Activated T-cell treated with anti-CD3 and anti-CD28 coated beads, Interleukin-2, amount 50 U/mL, for 1 hour (primary cell): ENCODE results near the gene CCDC12.

Experiments
- DNase-seq: peaks from one replicate; pipeline ENCODE4 v3.0.0-alpha.2; 2020

The CCDC12 gene

DNA sequence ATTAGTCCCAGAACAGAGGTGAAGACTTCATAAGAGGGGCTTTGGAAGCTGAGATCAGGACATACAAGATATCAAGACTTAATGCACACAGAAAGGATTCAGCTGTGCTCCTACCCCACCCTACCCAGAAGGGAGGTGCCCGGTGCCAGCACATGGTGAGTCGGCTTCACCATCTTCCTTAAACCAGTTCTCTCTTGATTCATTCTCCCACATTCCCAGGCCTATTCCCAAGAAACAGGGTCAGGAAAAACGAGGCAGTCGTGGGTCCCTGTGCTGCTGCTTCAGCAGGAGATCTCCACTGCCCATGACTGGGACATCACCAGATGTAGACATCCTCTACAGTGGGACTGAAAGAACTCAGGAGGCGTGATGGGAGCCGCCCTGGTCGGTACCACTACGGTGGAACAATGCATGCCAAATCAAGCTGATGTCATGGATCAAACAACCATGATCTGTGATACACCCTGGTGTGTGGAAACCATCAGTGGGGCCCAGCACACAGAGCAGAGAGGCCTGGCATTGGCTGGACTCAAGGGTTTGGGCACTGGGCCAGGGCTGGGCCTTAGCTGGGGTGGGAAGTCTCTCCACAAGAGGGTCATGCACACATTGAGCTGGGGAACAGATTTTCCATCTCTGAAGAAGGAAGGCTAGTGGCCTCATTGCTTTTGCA lies 41.9 kb downstream of the CCDC12 start:
- DNase-seq: no peak

DNA sequence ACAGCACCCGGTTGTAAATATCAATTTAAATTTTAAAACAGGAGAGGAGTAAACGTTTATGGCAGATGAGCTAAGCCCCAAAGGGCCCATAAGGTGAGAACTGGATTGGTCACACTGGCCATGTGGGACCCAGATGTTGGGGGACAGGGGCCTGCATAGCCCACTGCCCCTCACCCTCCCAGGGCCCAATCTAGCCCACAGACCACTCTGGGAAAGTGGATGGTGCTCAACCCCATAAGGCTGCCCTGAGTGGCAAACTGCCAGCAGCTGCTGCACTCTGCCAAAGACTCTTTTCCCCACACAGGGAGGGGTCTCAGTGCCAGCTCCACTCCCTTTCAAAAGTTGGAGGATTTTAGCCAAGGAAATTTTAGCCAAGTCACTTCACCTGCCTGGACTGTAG lies 42.5 kb downstream of the CCDC12 start:
- DNase-seq: no peak

DNA sequence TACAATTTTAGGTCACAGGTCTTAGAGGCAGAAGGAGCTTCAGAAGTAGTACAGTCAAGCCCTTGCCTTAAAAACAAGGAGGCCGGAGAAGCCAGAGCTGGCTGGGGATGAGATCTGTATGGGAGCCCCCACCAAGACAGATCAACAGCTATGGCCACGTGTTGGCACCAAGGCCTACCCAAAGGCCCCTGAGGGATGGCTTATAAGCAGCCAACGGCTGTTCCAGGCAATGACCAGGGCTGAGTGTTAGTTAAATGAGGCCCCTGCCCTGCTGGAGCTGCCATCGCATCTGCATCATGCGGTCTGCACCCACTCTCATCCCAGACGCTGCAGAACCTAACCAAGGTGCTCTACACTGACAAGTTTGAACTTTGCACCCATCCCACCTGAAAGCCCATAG lies 43.3 kb downstream of the CCDC12 start:
- DNase-seq: no peak

DNA sequence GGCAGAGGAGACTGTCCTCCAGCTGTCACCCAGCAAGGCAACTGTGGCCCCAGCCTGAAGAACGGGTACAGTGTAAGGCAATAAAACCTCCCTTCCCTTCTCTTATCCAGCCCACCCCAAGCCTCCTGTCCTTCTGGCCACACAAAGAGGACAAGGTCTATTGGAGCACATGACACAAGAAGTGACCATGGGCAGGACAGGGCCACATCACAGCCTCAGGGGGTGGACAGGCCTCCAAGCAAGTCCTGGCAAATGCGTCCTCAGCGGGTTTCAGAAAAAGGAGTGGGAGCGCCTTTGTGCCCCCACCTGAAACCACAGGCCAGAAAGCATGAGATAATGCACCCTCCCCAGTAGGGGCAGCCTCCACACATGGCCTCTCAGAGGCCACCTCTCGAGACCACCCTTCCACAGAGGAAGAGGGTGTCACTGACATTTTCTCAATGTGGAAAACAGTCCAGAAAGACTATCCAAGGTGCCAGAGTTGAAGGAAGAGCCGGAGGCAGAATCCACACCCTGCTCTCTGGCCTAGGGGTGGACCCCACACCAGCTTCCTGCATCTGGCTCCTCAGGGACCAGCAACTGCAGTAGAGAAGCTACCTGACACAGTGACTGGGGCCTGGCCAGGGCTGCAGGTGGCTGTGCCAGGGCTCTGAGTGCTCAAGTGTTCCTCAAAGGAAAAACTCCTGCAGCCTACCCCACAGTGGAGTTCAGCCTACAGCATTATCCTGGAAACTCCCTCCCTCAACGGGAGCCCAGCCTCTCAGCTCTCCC lies 43.9 kb downstream of the CCDC12 start:
- DNase-seq: no peak

DNA sequence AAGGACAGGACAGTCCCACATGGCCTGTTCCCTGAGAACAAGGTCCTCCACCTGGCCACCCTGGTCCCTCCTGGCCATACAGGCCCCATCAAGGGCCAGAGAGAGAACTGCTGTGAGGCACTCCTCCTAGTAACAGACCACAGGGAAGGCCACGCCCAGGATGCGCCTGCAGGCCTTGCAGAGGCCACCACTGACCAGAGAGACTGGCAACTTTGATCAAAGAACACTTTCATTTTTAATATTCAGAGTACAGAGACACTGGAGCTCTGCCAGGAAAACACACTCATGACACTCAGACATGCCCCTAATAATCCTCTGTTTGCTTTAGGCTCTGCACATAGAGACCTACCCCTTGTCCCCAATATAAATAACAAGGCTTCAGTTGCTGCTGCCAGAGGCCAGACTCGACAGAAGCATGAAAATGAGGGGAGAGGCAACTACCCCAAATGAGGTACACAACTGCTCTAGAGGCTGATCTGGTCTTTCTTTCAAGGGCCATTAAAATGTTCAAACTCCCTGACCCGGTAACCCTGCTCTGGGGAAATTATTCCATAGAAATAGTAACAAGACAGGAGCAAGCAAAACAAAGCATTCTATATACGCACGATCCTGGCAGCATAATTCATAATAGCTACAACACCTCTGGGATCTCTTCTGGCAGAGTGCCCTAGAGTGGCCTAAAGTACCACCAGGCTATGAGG lies 44.8 kb downstream of the CCDC12 start:
- DNase-seq: no peak

DNA sequence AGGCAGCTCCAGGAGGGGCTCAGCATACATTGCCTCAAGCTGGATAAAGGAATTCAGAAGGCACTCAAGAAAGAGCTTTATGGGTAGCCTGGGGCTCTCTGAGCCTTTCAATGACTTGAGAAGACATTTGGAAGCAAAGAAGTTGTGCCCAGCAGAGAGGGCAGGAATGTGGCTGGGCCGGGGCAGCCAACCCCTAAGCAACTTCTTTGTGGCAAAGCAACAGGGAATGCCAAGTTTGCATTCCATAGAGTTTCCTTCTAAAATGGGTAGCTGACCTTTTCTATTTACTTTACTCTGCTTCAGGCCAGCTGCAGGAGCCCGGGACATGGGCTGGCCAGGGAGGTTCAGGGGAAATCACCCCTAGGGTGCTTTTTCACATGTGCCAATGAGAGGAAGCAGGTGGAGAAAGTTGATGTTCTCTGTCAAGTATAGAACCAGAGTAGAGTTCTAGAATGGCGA lies 45.6 kb downstream of the CCDC12 start:
- no peak for DNase-seq

DNA sequence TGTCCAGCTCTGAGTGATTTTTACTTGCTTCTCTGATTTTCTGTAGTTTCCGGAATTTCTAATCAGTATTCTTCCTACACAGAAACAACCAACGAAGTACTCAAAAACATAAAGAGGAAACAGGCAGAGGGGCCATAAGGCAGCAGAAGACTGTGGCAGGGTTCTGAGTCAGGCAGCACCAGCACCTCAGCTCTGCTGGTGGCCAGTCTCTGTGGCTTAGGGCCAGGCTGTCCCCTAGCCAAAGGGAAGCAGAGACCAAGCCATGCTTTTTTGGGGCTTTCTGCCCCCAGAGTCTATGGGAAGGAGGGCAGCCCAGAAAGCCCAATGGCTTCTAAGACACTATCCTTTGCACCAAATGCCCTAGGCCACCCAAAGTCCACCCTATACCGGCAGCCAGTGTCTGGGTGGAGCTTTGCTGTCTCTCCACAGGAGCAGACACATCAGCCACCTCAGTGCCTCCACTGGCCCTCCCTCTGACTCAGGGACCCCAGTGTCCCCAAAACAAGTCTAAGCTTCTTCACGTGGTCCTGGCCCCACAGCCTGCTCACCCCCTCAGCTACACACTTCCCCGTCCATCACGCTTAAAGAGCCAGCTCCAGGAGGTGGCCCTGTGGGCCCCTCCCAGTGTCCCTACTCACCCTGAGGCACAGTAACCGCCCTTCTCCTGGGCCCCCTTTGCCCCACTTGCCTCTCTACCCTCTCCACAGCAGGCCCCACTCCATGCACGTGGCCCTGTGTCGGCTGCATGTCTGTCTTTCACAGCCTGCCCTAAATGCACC lies 46.2 kb downstream of the CCDC12 start:
- DNase-seq: no peak

DNA sequence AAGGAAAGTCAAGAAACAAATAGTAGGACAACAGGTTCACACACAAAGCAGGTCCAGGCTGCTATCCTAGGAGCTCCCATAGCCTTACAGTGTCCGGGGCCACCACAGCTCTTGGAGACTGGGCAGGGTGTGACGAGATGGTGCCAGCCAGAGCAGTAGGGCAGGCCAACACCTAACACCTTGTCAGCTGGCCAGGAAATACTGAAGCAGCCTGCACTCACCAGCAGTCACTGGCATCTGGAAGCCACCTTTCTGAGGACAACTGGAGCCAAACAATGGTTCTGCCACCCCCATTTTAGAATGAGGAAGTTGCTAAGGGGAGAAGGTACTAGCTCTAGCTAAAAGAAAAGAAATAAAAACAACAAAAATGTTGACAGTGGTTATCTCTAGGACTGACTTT lies 47.2 kb downstream of the CCDC12 start:
- no peak for DNase-seq

DNA sequence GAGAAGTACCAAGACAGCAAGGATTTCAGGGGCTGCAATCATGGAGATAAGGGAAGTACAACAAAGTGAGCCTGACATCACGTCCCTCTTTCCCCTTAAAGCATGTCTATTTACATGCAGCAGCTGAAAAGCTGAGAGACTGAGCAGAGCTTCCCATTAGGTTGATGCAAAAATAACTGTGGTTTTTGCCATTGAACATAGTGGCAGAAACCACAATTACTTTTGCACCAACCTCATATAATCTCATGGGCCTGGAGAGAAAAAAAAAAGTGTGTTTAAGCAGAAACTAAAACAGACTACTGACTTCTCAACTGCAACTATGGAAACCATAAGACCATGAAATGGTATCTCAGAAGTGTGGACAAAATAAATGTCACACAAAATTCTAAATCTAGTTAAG lies 48.3 kb downstream of the CCDC12 start:
- no peak for DNase-seq

DNA sequence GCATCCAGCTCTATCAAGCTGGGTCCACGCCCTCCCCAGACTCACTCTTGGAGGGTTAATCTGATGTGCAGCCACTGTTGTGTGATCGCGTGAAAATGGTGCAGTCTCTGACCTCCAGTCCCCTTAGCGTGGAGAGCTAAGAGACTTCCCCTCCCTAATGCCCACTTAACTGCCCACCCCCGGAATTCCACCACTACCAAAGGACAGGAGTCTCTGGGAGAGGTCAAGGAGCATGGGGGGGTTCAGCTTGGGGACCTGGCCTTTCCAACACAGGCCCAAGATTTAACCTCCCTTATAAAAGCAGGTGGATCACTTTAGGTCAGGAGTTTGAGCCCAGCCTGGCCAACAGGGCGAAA lies 48.8 kb downstream of the CCDC12 start:
- DNase-seq: no peak

DNA sequence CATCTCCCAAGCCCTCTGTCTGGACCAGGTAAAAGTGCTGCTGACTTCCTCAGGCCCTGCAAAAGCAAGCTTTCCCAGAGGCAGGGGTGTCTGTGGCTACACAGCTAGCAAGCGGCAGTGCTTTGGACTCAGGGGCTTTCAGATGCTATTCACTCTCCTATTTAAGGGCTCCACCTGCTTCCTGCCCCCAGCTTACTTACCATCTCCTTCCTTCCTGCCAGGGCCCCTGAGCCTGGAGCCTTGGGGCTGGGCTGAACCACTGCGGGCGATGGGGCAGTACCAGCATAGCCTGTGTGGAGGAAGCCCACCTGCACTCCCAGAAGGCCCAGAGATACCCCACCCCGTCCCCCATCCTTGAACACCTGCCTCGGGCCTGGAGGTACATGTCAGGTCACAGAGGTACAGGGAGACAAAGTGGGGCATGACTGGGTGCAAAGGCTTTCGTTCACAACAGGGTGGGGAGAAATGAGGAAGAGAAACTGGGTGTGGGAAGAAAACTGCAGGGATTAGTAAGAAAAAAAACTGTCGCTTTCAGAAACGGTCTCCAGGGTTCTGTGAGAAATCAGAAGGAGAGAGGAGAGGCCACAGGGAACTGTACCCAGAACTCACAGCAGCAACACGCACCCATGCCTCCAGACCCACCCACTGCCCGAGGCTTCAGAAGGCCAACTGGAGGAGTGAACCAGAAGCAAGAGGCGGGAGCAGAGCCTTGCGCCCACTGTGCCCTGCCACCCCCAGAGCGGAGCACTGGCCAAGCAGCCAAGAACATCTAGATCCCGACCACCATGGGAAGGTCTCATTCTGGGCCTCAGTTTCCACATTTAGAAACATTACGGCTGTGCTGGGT lies 49.5 kb downstream of the CCDC12 start:
- no peak for DNase-seq

DNA sequence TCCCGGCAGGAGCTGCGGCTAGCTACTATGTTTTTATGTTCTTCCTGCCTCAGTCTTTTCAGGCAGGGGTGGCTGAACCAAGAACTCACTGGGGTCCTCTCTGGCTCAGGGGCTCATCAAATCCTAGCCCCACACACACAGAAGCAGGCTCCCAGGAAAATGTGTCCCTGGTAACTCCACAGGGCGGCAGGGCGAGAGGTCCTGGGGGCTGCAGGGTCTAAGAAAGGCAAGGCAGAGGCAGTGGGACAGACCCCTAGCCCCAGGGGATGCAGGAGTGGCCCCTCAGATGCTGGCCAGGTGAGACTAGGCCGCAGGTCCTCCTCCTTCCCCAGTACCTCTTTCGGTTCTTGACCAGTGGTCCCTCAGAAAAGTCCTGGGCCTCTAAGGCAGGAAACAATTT lies 50.1 kb downstream of the CCDC12 start:
- DNase-seq: no peak

DNA sequence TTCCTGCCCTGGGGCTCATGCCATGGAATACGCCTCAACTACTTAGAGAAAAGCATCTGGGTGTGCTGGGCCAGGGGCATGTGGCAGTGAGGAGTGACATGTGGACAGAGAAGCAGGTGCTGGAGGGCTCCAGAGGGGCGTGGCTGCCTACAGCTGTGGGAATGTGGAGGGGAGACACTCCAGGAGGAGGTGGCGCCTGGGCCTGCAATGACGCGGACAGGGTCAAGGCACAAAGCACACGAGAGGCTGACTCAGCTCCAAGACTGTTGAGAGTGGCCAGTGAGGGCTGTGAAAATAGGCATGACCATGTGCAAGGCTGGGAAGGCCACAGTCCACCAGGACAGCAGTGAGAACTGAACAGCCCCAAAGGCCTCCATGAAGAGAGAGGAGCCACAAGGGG lies 50.5 kb downstream of the CCDC12 start:
- DNase-seq: no peak

DNA sequence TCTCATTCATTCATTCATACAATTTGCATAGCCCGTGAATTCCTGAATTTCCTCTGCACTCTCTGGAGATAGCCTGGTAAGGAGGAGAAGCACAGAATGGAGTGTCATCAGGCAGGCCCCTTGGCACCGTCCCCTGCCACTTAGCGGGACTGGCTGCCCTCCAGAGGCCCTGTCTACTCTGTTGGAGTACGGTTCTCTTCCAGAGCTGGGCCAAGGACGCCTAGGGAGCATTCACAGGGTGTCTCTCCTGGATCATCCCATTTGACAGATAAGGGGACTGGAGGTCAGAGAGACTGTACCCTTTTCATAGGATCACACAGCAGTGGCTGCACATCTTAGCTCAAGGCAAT lies 51.0 kb downstream of the CCDC12 start:
- DNase-seq: no peak

DNA sequence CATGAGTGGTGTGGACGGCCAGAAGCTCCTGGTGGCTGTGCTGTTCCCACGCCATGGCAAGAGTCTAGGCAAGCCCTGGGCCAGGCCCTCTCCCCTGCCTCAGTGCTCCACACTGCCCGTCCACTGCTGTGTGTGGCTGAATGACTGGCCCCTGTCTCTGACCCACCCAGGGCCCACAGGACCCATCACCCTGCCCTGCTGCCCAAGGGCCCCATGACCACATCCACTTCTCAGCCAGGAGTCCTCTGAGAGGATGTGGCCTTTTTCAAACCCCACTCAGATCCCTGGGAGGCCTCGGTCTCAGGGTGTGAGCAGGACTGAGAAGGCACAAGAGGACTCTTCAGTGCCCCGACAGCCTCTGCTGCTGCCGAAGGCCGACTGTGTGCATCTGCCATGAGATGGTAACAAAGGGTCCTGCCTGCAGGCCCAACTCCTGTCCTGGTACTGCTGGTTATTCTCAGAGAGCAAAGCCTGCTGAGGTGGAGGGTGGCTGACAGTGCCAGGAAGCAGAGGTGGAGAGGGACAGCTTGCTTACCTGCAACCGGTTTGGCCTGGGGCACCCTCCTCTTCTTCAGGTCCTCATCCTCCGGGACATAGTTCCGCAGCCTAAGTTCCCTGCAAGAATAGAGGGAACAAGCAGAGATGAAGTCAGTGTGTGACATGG lies 51.5 kb downstream of the CCDC12 start:
- DNase-seq: no peak

DNA sequence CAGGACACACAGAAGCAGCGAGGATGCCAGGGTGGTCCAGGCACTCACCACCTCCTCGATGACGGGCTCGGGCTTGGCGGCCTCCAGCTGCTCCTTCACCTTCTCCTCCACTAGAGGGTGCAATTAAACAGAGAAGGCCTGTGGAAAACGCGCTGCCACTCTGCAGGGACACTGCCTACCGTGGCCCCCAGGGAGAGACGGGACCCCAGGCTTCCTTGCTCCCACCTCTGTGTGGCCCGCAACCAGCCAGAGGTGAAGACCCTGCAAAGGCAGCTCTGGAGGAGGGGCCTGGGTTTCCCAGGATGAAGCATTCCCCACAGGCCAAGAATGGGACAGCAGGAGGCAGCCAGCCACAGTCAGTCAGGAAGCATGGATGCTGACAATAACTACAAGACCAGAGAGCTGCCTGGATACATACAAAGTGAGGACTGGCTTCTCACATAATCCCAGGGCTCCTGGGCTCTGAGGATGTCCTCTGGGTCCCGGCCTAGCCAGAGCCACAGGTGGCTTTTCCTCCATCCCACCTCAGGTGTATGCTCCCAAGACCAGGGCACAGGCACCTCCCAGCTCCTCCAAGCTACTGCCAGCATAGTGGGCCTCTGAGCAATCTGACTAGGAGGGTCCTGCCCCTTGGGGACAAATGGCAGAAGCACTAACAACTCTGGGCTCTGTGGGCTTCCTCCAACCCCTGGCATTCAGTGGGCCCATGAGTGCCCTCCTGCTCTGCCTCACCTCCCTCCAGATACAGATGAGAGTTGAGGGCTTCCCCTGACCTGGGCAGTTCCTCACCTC lies 52.8 kb downstream of the CCDC12 start:
- DNase-seq: peak; percentile 54

DNA sequence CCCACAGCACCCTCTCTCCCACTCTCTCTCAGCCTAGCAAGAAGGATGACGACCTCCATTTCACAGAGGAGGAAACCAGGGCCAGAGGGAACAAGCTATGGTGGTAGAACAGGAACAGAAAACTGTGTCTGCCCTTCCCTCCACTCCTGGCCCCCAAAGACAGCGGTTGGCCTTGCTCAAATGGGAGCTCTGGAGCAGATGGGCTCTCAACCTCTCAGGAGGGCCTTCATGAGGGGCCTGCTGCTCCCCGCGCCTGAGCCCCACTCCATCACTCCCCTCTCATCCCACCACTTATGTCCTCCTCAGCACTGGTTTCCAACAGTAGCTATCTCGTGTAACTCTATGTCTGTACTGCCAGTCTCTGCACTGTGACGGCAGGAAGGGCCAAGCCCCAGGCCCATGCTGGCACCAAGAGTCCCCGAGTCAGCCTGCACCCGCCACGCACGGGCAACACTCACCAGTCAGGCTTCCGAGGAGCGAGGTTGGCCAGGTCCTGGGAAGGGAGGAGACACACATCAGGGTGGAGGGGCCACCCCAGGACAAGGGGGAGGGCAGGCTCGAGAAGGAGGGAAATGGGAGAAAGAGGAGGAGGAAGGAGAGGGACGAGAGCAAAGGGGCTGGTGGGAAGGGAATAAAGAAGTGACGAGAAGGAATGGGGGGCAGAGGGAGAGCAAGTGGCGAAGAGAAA lies 53.5 kb downstream of the CCDC12 start:
- no peak for DNase-seq

DNA sequence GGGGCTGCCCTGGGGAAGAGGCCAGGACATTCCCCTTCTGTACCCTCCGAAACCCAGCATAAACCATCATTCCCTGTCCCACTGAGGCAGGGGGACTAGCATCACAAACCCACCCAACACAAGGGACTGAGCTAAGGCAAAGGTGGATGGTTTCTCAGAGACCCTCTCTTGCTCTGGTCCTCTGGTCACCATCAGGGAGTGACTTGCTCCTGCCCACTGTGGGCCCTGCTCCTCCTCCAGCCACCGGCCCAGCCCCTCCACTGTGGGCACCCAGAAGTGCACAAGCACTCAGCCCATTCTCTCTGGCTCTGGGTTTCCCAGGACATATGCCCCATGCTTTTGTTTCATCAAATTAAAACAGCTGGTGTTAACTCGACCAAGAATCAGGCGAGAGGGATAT lies 54.1 kb downstream of the CCDC12 start:
- no peak for DNase-seq

DNA sequence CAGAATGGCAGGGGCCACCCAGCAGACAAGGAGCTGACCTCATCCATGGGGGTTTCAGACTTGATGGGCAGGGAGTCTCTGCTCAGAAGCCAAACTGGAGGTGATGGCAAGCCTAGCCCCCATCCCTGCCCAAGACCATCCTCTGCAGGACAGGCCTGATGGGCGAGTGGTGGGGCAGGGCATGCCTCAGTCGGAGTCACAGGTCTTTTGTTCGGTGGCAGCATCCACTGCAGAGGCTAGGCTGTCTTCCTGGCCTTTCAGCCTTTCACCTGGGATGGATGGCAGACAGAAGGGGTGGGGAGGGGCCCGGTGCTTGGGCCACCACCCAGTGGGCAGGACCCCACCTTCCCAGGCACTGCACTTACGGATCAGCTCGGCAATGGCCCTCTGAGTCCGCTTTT lies 54.7 kb downstream of the CCDC12 start:
- DNase-seq: no peak

DNA sequence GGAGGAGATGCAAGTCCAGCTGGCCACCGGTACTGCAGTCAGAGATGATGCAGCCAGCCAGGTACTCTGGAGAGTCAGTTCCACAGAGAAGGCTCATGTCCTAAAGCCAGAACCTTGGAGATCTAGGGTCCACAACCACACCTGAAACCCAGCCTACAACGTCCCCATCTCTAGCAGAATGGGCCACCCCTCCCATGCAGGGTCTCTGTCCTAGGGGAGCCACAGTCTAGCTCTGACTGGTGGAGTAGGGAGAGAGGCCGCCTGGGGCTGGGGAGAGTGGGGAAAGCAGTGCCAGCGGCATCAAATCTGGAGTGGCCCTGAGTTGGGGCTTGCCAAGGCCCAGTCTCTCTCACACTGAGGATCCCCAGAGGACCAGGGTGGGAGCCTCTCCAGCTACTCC lies 55.5 kb downstream of the CCDC12 start:
- no peak for DNase-seq
